Measurements from ENCODE around the gene TBL3. TPM values are rescaled to one million over a fixed set of nuclear protein-coding genes. Genes with fewer than 3 reads are reported as not detected.

TBL3 gene
- total and polyA plus RNA-seq, 11 donors, result 19.3 to 68.7 (median 22.0) TPM

DNA sequence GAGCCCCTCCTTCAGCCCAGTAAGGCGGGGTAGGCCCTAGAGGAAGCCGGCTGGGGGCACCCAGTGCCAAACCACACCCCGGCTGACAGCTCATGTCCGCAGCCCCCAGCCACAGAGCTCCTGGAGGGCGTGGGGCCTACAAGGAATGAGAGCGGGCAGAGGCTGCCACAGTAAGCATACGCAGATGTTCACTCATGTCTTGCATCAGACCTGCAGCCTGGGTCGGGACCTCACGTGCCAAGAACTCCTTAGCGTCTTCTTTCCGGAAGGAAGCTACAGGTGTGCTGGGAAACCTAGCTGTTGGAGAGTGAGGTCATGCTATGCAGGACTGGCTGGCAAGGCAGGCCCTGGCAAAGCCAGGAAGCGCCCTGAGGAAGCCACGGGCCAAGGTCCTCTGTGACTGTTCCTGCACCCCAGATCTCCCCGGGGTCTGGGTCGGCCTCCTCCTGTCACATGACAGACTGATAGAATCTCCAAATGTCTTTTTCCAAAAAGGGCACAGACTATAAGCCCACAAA, 36.2 kb downstream of the TBL3 start:
- Histone ChIP-seq H3K4me1 (peaks cover 20 to 72% (median 52%) of the 10 kb centered on the region in 12 donors), H3K4me3 (peak overlapping the region in 9 of 12 donors; percentile 69 to 100 (median 97))
- DNase-seq, result peak in 2 of 5 donors; percentile 24 to 39

DNA sequence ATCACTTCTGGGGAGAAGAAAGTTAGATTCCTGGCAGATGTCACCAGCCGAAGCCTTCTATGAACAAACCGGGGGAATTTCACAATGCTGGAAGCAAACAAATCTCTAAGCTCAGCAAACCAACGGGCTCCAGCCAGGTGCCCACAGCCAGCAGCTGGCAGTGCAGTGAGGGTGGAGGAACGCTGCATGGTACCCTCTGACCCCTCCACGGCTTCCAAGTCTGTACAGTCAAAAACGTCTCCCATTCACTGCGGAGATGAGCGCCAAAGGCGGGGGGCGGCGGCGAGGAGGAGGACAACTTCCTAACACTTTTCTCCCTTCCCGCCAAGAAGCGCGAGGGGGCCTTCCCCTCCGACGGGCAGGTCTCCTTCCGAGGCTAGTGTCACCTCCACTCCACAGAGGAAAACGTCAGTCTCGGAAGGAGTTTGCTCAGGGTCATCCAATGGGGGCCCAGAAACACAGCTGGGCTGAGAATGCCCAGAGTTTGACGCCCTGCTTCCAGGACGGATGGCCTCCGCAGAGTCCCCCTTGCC, 36.8 kb downstream of the TBL3 start:
- Histone ChIP-seq H3K36me3 (no peaks in the 10 kb centered on the region), H3K4me3 (peak overlapping the region; percentile 69 to 100 (median 94)), H3K4me1 (peaks cover 20 to 66% (median 48%) of the 10 kb centered on the region in 12 donors), H3K27ac (peak overlapping the region; percentile 58 to 94 (median 88)), H3K9me3 (no peaks in the 10 kb centered on the region), H3K27me3 (no peaks in the 10 kb centered on the region)
- ATAC-seq (no peak), DNase-seq (peak in 2 of 5 donors; percentile 23 to 32)
- TF ChIP-seq, protein P1, sequence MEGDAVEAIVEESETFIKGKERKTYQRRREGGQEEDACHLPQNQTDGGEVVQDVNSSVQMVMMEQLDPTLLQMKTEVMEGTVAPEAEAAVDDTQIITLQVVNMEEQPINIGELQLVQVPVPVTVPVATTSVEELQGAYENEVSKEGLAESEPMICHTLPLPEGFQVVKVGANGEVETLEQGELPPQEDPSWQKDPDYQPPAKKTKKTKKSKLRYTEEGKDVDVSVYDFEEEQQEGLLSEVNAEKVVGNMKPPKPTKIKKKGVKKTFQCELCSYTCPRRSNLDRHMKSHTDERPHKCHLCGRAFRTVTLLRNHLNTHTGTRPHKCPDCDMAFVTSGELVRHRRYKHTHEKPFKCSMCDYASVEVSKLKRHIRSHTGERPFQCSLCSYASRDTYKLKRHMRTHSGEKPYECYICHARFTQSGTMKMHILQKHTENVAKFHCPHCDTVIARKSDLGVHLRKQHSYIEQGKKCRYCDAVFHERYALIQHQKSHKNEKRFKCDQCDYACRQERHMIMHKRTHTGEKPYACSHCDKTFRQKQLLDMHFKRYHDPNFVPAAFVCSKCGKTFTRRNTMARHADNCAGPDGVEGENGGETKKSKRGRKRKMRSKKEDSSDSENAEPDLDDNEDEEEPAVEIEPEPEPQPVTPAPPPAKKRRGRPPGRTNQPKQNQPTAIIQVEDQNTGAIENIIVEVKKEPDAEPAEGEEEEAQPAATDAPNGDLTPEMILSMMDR (IDR thresholded peaks at IDR 0.05), result no peak
- no peak for TF ChIP-seq POLR2A (IDR thresholded peaks at IDR 0.05)
- WGBS, 4 donors, result 7 to 17% (median 7%) methylated on average over 16 to 23 of the region's 23 CpGs
- intact Hi-C loops (cut with DNase I), result loop anchor here in 2 of 10 donors (2.0 to 10.0 kb wide), 3 partner anchors 24 to 496 kb away; partner anchors contain the start of genes GFER (in 1 of the 2) and TRAF7 (in 1 of the 2)

More for the DNA sequence above, 36.2 kb downstream of the TBL3 start:
- Histone ChIP-seq H3K27me3 (no peaks in the 10 kb centered on the region), H3K27ac (peak overlapping the region in 3 of 12 donors; percentile 88 to 89 (median 88)), H3K9me3 (no peaks in the 10 kb centered on the region), H3K36me3 (peaks cover 0 to 5% (median 2%) of the 10 kb centered on the region in 9 donors)
- WGBS, 4 donors, result 48 to 59% (median 53%) methylated on average over 10 to 15 of the region's 15 CpGs
- ATAC-seq, result no peak
- intact Hi-C loops (cut with DNase I), result loop anchor here in 2 of 10 donors (2.0 to 10.0 kb wide), 3 partner anchors 23 to 497 kb away; partner anchors contain the start of genes GFER (in 1 of the 2) and TRAF7 (in 1 of the 2)
- TF ChIP-seq, protein P1 (IDR thresholded peaks at IDR 0.05), result no peak
- TF ChIP-seq POLR2A (IDR thresholded peaks at IDR 0.05), result no peak

DNA sequence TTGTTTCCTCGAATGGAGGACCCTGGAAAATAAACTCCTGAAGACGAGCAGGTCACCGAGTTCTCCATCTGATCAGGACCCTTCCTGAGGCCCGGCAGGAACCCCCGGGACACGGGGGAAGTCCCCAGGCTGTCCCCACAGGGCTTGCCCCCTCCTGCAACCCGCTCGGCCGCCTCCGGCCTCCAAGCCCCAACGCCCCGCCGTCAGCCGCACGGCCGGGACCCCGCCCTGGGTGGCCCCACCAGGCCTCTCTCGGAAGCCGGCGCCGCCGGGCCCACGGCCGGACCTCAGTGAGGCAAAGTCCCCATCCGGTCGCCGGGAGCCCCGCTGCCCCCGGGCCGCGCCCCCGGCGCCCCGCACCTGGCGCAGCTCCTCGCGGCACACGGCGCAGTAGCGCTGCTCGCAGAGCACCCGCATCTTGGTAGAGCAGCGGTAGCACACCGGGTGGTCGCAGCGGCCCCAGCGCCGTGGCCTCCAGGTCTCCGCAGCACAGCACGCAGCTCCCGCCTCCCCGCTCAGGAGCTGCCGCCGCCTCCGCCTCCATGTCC, 37.4 kb downstream of the TBL3 start:
- H3K27ac ChIP-seq, result peak overlapping the region; percentile 58 to 94 (median 88)
- no peaks in the 10 kb centered on the region for H3K36me3 ChIP-seq
- H3K4me3 ChIP-seq, result peak overlapping the region; percentile 69 to 100 (median 94)
- H3K4me1 ChIP-seq, result peaks cover 20 to 60% (median 43%) of the 10 kb centered on the region in 12 donors
- intact Hi-C loops (cut with DNase I), result loop anchor here in 2 of 10 donors (2.0 to 10.0 kb wide), 3 partner anchors 24 to 496 kb away; partner anchors contain the start of genes GFER (in 1 of the 2) and TRAF7 (in 1 of the 2)
- no peaks in the 10 kb centered on the region for H3K27me3 ChIP-seq
- no peaks in the 10 kb centered on the region for H3K9me3 ChIP-seq
- DNase-seq, result peak in 2 of 5 donors; percentile 33 to 34
- peak in 2 of 4 donors; percentile 2 to 15 for ATAC-seq
- TF ChIP-seq, protein P1 (IDR thresholded peaks at IDR 0.05), result no peak
- no peak for TF ChIP-seq POLR2A (IDR thresholded peaks at IDR 0.05)
- 0 to 1% (median 0%) methylated on average over 1 to 55 of the region's 55 CpGs for WGBS, 4 donors

All from heart left ventricle (tissue), 16 donors.